Loucy (cell line): Measurements from ENCODE around the gene FUOM.

ENCODE experiments used
- EZH2phosphoT487 ChIP-seq: fragments of 200-600 bp; IDR thresholded peaks from 2 replicates; pipeline ENCODE4 v1.6.1; 2018; ENCODE audit warnings: antibody characterized with exemption, mild to moderate bottlenecking, moderate library complexity, borderline replicate concordance
- TF ChIP-seq, protein P1 (sequence below): fragments of 200-600 bp; sonication (generic); conservative IDR thresholded peaks from 2 replicates; pipeline ENCODE4 v1.5.1; 2014; ENCODE audit warnings: mild to moderate bottlenecking, antibody characterized with exemption, low read length

DNA sequence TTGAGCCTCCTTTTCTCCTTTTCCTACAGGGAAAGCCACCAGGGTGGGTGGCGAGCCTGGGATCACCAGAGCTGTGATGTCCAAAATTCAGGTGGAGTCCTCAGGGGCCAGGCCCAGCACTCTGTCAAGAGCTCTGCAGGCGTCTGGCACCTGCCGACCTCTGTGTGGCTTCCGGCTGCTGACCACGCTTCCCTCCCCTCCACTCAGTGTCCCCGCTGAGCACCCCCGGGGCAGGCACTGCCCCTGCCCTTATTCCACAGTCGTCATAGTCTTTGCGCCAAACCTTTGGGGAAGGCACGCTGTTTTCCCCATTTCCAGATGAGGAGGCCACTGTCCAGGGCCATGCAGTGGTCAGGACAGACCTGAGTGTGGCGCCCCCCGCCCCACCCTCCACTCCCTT is 43.7 kb upstream of the FUOM start:
- TF ChIP-seq, protein P1, sequence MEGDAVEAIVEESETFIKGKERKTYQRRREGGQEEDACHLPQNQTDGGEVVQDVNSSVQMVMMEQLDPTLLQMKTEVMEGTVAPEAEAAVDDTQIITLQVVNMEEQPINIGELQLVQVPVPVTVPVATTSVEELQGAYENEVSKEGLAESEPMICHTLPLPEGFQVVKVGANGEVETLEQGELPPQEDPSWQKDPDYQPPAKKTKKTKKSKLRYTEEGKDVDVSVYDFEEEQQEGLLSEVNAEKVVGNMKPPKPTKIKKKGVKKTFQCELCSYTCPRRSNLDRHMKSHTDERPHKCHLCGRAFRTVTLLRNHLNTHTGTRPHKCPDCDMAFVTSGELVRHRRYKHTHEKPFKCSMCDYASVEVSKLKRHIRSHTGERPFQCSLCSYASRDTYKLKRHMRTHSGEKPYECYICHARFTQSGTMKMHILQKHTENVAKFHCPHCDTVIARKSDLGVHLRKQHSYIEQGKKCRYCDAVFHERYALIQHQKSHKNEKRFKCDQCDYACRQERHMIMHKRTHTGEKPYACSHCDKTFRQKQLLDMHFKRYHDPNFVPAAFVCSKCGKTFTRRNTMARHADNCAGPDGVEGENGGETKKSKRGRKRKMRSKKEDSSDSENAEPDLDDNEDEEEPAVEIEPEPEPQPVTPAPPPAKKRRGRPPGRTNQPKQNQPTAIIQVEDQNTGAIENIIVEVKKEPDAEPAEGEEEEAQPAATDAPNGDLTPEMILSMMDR = no peak
- TF ChIP-seq EZH2phosphoT487 = no peak
